Measurements from ENCODE around the gene DDX52. TPM values are rescaled to one million over a fixed set of nuclear protein-coding genes. Genes with fewer than 3 reads are reported as not detected.

The DDX52 gene
- total RNA-seq, 2 donors from 2014 or later: 10.9 to 20.5 TPM

DNA sequence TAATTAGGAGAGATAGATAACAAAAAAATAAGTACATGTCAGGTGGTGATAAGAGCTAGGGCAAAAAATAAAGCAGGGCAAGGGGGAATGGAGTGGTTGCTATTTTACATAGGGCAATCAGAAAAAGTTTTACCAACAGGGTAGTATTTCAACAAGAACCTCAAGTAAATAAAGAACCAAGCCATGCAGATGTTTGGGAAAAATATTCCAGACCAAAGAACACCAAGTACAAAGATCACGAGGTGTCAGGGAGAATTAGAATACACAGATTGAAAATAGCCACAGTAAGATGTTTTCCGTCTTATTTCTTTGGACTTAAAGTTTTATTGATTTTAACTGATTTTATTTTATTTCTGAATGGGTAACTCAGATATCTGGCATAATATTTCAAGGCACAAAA is 45.1 kb downstream of the DDX52 start:
- DNase-seq: no peak
- TF ChIP-seq POLR2A (IDR thresholded peaks at IDR 0.05) (no peak), CTCF (IDR thresholded peaks at IDR 0.05) (no peak)
- H3K27me3 ChIP-seq: no peaks in the 10 kb centered on the region
- no peak overlapping the region for H3K27ac ChIP-seq
- no peaks in the 10 kb centered on the region for H3K4me1 ChIP-seq
- ATAC-seq: no peak
- peaks cover 0 to 16% of the 10 kb centered on the region in 2 donors for H3K36me3 ChIP-seq (replicated peaks in 1 of 2; ENCODE audit: insufficient read depth in 1 of 2, low read depth in 2 of 2)
- H3K9me3 ChIP-seq: no peaks in the 10 kb centered on the region
- intact Hi-C loops (cut with DNase I): no loop called here
- WGBS, 2 donors: 79 to 93% methylated on average over 2 of the region's 2 CpGs
- H3K4me3 ChIP-seq: no peak overlapping the region

GRCh38 chr17:37592291-37592690 is 51.0 kb downstream of the DDX52 start:
- H3K4me1 ChIP-seq: no peaks in the 10 kb centered on the region
- WGBS, 2 donors: 77 to 83% methylated on average over 6 of the region's 6 CpGs
- H3K9me3 ChIP-seq: no peaks in the 10 kb centered on the region
- H3K4me3 ChIP-seq: no peak overlapping the region
- TF ChIP-seq POLR2A (IDR thresholded peaks at IDR 0.05) (no peak), CTCF (IDR thresholded peaks at IDR 0.05) (no peak)
- intact Hi-C loops (cut with DNase I): no loop called here
- H3K36me3 ChIP-seq (replicated peaks in 1 of 2; ENCODE audit: insufficient read depth in 1 of 2, low read depth in 2 of 2): peaks cover 6 to 14% of the 10 kb centered on the region in 2 donors
- H3K27me3 ChIP-seq: no peaks in the 10 kb centered on the region
- no peak overlapping the region for H3K27ac ChIP-seq
- DNase-seq (no peak), ATAC-seq (no peak)

DNA sequence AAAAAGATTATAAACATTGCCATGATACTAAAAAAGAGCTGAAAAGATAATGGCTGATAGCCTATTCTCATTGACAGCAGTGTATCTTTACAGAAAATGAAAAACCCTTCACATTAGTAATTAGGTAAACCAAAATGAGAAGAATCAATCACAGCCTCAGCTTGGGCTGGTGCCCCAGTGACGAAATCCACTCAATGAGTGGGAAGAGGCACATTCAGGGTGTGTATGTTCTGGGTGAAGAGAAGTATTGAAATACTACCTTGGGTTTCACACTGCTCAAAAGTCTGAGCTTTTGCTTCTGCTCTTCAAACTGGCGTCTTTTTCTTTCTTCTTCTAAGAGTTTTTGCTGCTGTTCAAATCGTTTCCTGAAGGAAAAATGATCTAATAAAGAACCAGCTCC is 58.2 kb downstream of the DDX52 start:
- WGBS, 2 donors: 66 to 69% methylated on average over 3 of the region's 3 CpGs
- ATAC-seq (no peak), DNase-seq (no peak)
- H3K4me1 ChIP-seq: no peaks in the 10 kb centered on the region
- H3K27me3 ChIP-seq: no peaks in the 10 kb centered on the region
- intact Hi-C loops (cut with DNase I): no loop called here
- H3K9me3 ChIP-seq: no peaks in the 10 kb centered on the region
- TF ChIP-seq POLR2A (IDR thresholded peaks at IDR 0.05) (no peak), CTCF (IDR thresholded peaks at IDR 0.05) (no peak)
- H3K27ac ChIP-seq: no peak overlapping the region
- peaks cover 12 to 22% of the 10 kb centered on the region in 2 donors for H3K36me3 ChIP-seq (replicated peaks in 1 of 2; ENCODE audit: insufficient read depth in 1 of 2, low read depth in 2 of 2)
- no peak overlapping the region for H3K4me3 ChIP-seq

DNA sequence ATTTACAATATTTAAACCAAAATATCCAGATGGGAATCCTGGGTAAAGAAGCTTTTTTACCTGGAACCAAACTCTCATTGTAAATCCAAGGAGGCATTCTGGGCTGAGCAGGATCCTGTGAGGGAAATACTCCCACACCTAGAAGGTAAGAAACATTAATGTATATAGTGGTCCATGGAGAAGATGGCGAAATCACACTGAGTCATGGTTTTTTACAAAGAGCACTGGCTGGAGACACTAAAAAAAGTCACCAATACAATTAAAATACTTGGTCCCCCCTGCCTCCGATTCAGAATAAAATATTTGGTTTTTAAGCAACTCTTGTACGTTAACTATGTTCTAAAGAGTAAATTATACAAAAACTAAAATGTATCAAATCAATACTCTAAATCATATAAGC is 67.0 kb downstream of the DDX52 start:
- WGBS, 2 donors: 93 to 98% methylated on average over 3 of the region's 3 CpGs
- H3K4me3 ChIP-seq: no peak overlapping the region
- H3K9me3 ChIP-seq: no peaks in the 10 kb centered on the region
- intact Hi-C loops (cut with DNase I): no loop called here
- no peaks in the 10 kb centered on the region for H3K4me1 ChIP-seq
- no peak for TF ChIP-seq POLR2A (IDR thresholded peaks at IDR 0.05)
- no peak for TF ChIP-seq CTCF (IDR thresholded peaks at IDR 0.05)
- DNase-seq (no peak), ATAC-seq (no peak)
- no peak overlapping the region for H3K27ac ChIP-seq
- H3K27me3 ChIP-seq: no peaks in the 10 kb centered on the region
- H3K36me3 ChIP-seq (replicated peaks in 1 of 2; ENCODE audit: insufficient read depth in 1 of 2, low read depth in 2 of 2): peaks cover 0 to 4% of the 10 kb centered on the region in 2 donors

DNA sequence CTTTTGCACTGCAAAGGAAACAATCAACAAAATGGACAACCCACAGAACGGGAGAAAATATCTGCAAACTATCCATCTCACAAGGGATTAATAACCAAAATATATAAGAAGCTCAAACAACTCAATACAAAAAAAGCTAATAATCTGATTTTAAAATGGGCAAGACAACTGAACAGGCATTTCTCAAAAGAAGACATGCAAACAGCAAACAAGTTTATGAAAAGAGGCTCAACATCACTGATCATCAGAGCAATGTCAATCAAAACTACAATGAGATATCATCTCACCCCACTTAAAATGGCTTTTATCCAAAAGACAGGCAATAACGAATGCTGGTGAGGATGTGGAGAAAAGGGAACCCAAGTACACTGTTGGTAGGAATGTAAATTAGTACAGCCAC is 68.8 kb downstream of the DDX52 start:
- Histone ChIP-seq H3K4me1 (no peaks in the 10 kb centered on the region), H3K27me3 (no peaks in the 10 kb centered on the region), H3K36me3 (replicated peaks in 1 of 2; ENCODE audit: insufficient read depth in 1 of 2, low read depth in 2 of 2) (peaks cover 0 to 9% of the 10 kb centered on the region in 2 donors), H3K27ac (no peak overlapping the region), H3K4me3 (no peak overlapping the region), H3K9me3 (no peaks in the 10 kb centered on the region)
- WGBS, 2 donors: 92 to 96% methylated on average over 2 of the region's 2 CpGs
- DNase-seq: no peak
- ATAC-seq: no peak
- TF ChIP-seq POLR2A (IDR thresholded peaks at IDR 0.05) (no peak), CTCF (IDR thresholded peaks at IDR 0.05) (no peak)
- intact Hi-C loops (cut with DNase I): no loop called here

Measured in body of pancreas (tissue), 4 donors.